HUES48 (cell line): Measurements from ENCODE around the gene MX1.

Experiments used
- H3K27ac ChIP-seq: one replicate; pipeline ENCODE4 v1.7.0; 2013; ENCODE audit warnings: low read depth, low read length, inconsistent platforms
- H3K27me3 ChIP-seq: 2 replicates; pipeline ENCODE4 v1.6.1; 2013; ENCODE audit warnings: mild to moderate bottlenecking, low read length; ENCODE audit not compliant: control insufficient read depth, insufficient read depth
- H3K36me3 ChIP-seq: 2 replicates; pipeline ENCODE4 v1.6.1; 2013; ENCODE audit warnings: low read length; ENCODE audit not compliant: control insufficient read depth, insufficient read depth
- H3K4me1 ChIP-seq: 2 replicates; pipeline ENCODE4 v1.6.1; 2013; ENCODE audit warnings: mild to moderate bottlenecking, low read length; ENCODE audit not compliant: control insufficient read depth, insufficient read depth
- H3K4me3 ChIP-seq: 2 replicates; pipeline ENCODE4 v1.5.1; 2013; ENCODE audit warnings: mild to moderate bottlenecking, low read depth, low read length
- H3K9ac ChIP-seq: 2 replicates; pipeline ENCODE4 v1.6.1; 2013; ENCODE audit warnings: mild to moderate bottlenecking, low read depth, low read length, moderate library complexity
- H3K9me3 ChIP-seq: 2 replicates; pipeline ENCODE4 v1.6.1; 2013; ENCODE audit warnings: low read length; ENCODE audit not compliant: control insufficient read depth, insufficient read depth

The MX1 gene

GRCh38 chr21:41425954-41426675 is at the start of gene MX1:
Gene MX1, plus strand, starts transcription at chr21:41426239. Its CDS starts 5,832 bp downstream, at chr21:41432071.
- H3K4me3 ChIP-seq: peak within 1 kb of the TSS; percentile 57

GRCh38 chr21:41377715-41378114 is 48.3 kb upstream of the MX1 start:
- H3K9ac ChIP-seq: no peak overlapping the region
- no peaks in the 10 kb centered on the region for H3K4me1 ChIP-seq
- no peaks in the 10 kb centered on the region for H3K9me3 ChIP-seq
- no peaks in the 10 kb centered on the region for H3K27me3 ChIP-seq
- H3K4me3 ChIP-seq: no peak overlapping the region
- no peak overlapping the region for H3K27ac ChIP-seq
- no peaks in the 10 kb centered on the region for H3K36me3 ChIP-seq

More at GRCh38 chr21:41425954-41426675, at the start of gene MX1:
- Histone ChIP-seq H3K9ac (no peak within 1 kb of the TSS), H3K27me3 (peaks cover 47% of the 10 kb centered on the region), H3K36me3 (no peaks in the 10 kb centered on the region), H3K4me1 (no peaks in the 10 kb centered on the region), H3K9me3 (no peaks in the 10 kb centered on the region), H3K27ac (no peak within 1 kb of the TSS)

- H3K9ac ChIP-seq: no peak overlapping the region
- H3K9me3 ChIP-seq: no peaks in the 10 kb centered on the region
- H3K27me3 ChIP-seq: no peaks in the 10 kb centered on the region
- no peaks in the 10 kb centered on the region for H3K4me1 ChIP-seq
- no peak overlapping the region for H3K4me3 ChIP-seq
- H3K36me3 ChIP-seq: no peaks in the 10 kb centered on the region
- no peak overlapping the region for H3K27ac ChIP-seq
These were observed 47.2 kb upstream of the MX1 start for GRCh38 chr21:41378849-41379248.

GRCh38 chr21:41379901-41380300 is 46.1 kb upstream of the MX1 start:
- no peak overlapping the region for H3K27ac ChIP-seq
- H3K9me3 ChIP-seq: no peaks in the 10 kb centered on the region
- H3K9ac ChIP-seq: no peak overlapping the region
- H3K4me1 ChIP-seq: no peaks in the 10 kb centered on the region
- H3K4me3 ChIP-seq: no peak overlapping the region
- H3K27me3 ChIP-seq: no peaks in the 10 kb centered on the region
- no peaks in the 10 kb centered on the region for H3K36me3 ChIP-seq

- Histone ChIP-seq H3K4me3 (no peak overlapping the region), H3K27me3 (no peaks in the 10 kb centered on the region), H3K9me3 (no peaks in the 10 kb centered on the region), H3K9ac (no peak overlapping the region), H3K36me3 (no peaks in the 10 kb centered on the region), H3K4me1 (no peaks in the 10 kb centered on the region), H3K27ac (no peak overlapping the region)
These were observed 44.3 kb upstream of the MX1 start for GRCh38 chr21:41381731-41382130.

GRCh38 chr21:41387042-41387819 is 38.8 kb upstream of the MX1 start:
- H3K27ac ChIP-seq: no peak overlapping the region
- no peak overlapping the region for H3K4me3 ChIP-seq
- no peak overlapping the region for H3K9ac ChIP-seq
- no peaks in the 10 kb centered on the region for H3K27me3 ChIP-seq
- H3K9me3 ChIP-seq: no peaks in the 10 kb centered on the region
- H3K4me1 ChIP-seq: no peaks in the 10 kb centered on the region
- H3K36me3 ChIP-seq: no peaks in the 10 kb centered on the region

- no peaks in the 10 kb centered on the region for H3K4me1 ChIP-seq
- H3K9me3 ChIP-seq: no peaks in the 10 kb centered on the region
- no peak overlapping the region for H3K9ac ChIP-seq
- H3K4me3 ChIP-seq: no peak overlapping the region
- H3K27ac ChIP-seq: no peak overlapping the region
- H3K27me3 ChIP-seq: no peaks in the 10 kb centered on the region
- H3K36me3 ChIP-seq: no peaks in the 10 kb centered on the region
These were observed 38.2 kb upstream of the MX1 start for GRCh38 chr21:41387824-41388223.

GRCh38 chr21:41388259-41388658 is 37.8 kb upstream of the MX1 start:
- Histone ChIP-seq H3K27ac (no peak overlapping the region), H3K4me3 (no peak overlapping the region), H3K27me3 (no peaks in the 10 kb centered on the region), H3K36me3 (no peaks in the 10 kb centered on the region), H3K9me3 (no peaks in the 10 kb centered on the region), H3K9ac (no peak overlapping the region), H3K4me1 (no peaks in the 10 kb centered on the region)

GRCh38 chr21:41390043-41390639 is 35.9 kb upstream of the MX1 start:
- Histone ChIP-seq H3K27me3 (no peaks in the 10 kb centered on the region), H3K4me1 (no peaks in the 10 kb centered on the region), H3K36me3 (no peaks in the 10 kb centered on the region), H3K9ac (no peak overlapping the region), H3K27ac (no peak overlapping the region), H3K4me3 (no peak overlapping the region), H3K9me3 (no peaks in the 10 kb centered on the region)

- Histone ChIP-seq H3K4me1 (0 out of 2 replicates have a peak, but pooled peaks cover 8% of the 10 kb centered on the region), H3K27ac (no peak overlapping the region), H3K27me3 (no peaks in the 10 kb centered on the region), H3K9me3 (no peaks in the 10 kb centered on the region), H3K4me3 (no peak overlapping the region), H3K36me3 (no peaks in the 10 kb centered on the region), H3K9ac (no peak overlapping the region)
These were observed 32.1 kb upstream of the MX1 start for GRCh38 chr21:41393876-41394465.
